Measurements from ENCODE around the gene PLEKHA5. TPM values are rescaled to one million over a fixed set of nuclear protein-coding genes. Genes with fewer than 3 reads are reported as not detected.
"Not testable (repeated sequence)": the region's sequence is repeated elsewhere in the genome, so short reads cannot be mapped to it uniquely, and the experiment has no call there.

The PLEKHA5 gene
- total and polyA plus RNA-seq, 7 donors: 7.0 to 32.6 (median 14.7) TPM

DNA sequence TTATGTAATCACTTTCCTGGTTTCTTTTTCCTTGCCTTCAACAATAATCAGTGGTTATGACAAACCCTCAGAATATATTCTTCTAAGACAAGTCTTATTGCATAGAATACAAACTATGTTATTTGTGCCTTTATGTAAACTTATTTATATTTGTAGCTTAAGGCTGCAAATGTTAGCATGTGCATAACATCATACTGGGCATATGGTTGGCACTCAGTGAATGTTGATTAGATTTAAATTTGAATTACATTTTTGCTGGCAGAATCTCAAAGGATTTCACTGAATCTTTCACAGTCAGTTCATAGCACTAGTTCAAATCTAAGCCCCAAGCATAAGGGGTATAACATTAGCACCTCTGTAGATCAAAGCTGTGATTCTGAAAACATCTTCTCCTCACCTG, 196.6 kb downstream of the PLEKHA5 start:
- Histone ChIP-seq H3K9me3 (no peaks in the 10 kb centered on the region), H3K4me3 (no peak overlapping the region), H3K4me1 (peaks cover 0 to 5% (median 0%) of the 10 kb centered on the region in 4 donors), H3K27ac (no peak overlapping the region), H3K27me3 (no peaks in the 10 kb centered on the region), H3K36me3 (peaks cover 0 to 4% (median 0%) of the 10 kb centered on the region in 4 donors)
- DNase-seq: no peak
- intact Hi-C loops (cut with DNase I): no loop called here
- TF ChIP-seq, protein P1, sequence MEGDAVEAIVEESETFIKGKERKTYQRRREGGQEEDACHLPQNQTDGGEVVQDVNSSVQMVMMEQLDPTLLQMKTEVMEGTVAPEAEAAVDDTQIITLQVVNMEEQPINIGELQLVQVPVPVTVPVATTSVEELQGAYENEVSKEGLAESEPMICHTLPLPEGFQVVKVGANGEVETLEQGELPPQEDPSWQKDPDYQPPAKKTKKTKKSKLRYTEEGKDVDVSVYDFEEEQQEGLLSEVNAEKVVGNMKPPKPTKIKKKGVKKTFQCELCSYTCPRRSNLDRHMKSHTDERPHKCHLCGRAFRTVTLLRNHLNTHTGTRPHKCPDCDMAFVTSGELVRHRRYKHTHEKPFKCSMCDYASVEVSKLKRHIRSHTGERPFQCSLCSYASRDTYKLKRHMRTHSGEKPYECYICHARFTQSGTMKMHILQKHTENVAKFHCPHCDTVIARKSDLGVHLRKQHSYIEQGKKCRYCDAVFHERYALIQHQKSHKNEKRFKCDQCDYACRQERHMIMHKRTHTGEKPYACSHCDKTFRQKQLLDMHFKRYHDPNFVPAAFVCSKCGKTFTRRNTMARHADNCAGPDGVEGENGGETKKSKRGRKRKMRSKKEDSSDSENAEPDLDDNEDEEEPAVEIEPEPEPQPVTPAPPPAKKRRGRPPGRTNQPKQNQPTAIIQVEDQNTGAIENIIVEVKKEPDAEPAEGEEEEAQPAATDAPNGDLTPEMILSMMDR (IDR thresholded peaks at IDR 0.05): no peak
- TF ChIP-seq POLR2A (IDR thresholded peaks at IDR 0.05) (no peak), POLR2AphosphoS5 (IDR thresholded peaks at IDR 0.05) (no peak), EP300 (IDR thresholded peaks at IDR 0.05) (no peak)

DNA sequence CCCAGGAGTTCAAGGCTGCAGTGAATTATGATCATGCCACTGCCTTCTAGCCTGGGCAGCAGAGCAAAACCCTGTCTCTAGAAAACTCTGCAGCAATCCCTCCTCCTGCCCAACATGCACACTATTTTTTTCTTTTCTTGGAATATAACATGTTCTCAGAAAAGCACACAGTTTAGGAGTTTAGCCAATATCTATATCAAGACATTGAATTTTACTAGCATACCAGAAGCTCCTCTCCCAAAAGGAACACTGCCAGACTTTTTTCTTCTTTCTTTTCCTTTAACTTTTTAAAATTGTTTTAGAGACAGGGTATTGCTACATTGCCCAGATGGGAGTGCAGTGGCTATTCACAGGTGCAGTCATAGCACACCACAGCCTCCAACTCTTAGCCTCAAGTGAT, 202.7 kb downstream of the PLEKHA5 start:
- TF ChIP-seq, protein P1 (IDR thresholded peaks at IDR 0.05): no peak
- DNase-seq: no peak
- no peaks in the 10 kb centered on the region for H3K4me1 ChIP-seq
- H3K9me3 ChIP-seq: no peaks in the 10 kb centered on the region
- H3K27me3 ChIP-seq: no peaks in the 10 kb centered on the region
- H3K36me3 ChIP-seq: peaks cover 0 to 11% (median 0%) of the 10 kb centered on the region in 4 donors
- H3K4me3 ChIP-seq: no peak overlapping the region
- H3K27ac ChIP-seq: no peak overlapping the region
- intact Hi-C loops (cut with DNase I): no loop called here

DNA sequence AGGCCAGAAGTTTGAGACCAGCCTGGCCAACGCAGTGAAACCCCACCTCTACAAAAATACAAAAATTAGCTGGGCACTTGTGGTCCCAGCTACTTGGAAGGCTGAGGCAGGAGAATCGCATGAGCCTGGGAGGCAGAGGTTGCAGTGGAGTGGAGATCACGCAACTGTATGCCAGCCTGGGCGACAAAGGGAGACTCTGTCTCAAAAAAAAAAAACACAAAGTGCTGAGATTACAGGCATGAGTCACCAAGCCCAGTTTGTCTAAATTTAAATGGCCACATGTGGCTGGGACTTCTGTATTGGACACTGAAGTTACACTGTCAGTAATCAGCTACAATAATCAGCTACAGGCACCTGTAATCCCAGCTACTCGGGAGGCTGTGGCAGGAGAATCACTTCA, 208.9 kb downstream of the PLEKHA5 start:
- no peaks in the 10 kb centered on the region for H3K27me3 ChIP-seq
- intact Hi-C loops (cut with DNase I): no loop called here
- TF ChIP-seq EP300 (IDR thresholded peaks at IDR 0.05): no peak
- no peak for TF ChIP-seq POLR2A (IDR thresholded peaks at IDR 0.05)
- TF ChIP-seq POLR2AphosphoS5 (IDR thresholded peaks at IDR 0.05): no peak
- TF ChIP-seq, protein P1 (IDR thresholded peaks at IDR 0.05): no peak
- H3K9me3 ChIP-seq: peaks cover 0 to 9% (median 1%) of the 10 kb centered on the region in 4 donors
- no peak overlapping the region for H3K4me3 ChIP-seq
- peaks cover 0 to 36% (median 12%) of the 10 kb centered on the region in 4 donors for H3K36me3 ChIP-seq
- H3K27ac ChIP-seq: no peak overlapping the region
- 93 to 99% methylated on average over 5 of the region's 5 CpGs for WGBS, 2 donors
- no peaks in the 10 kb centered on the region for H3K4me1 ChIP-seq
- no peak for DNase-seq

DNA sequence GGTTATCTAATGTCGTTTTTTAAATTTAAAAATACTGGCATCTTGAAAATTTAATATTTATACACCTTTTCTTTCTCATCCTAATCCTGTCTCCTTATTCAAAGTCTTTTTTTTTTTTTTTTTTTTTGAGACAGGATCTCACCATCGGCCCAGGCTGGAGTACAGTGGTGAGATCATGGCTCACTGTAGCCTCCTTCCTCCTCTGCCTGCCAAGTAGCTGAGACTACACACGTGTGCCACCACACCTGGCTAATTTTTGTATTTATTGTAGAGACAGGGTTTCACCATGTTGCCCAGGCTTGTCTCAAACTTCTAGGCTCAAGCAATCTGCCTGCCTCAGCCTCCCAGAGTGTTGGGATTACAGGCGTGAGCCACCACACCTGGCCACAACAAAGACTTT, 221.3 kb downstream of the PLEKHA5 start:
- H3K4me1 ChIP-seq; H3K27ac ChIP-seq; H3K4me3 ChIP-seq; H3K9me3 ChIP-seq; H3K27me3 ChIP-seq; DNase-seq; intact Hi-C loops (cut with DNase I): not testable (repeated sequence)
- peaks cover 0 to 52% (median 2%) of the 10 kb centered on the region in 4 donors for H3K36me3 ChIP-seq
- 76 to 86% methylated on average over 4 of the region's 4 CpGs for WGBS, 2 donors

DNA sequence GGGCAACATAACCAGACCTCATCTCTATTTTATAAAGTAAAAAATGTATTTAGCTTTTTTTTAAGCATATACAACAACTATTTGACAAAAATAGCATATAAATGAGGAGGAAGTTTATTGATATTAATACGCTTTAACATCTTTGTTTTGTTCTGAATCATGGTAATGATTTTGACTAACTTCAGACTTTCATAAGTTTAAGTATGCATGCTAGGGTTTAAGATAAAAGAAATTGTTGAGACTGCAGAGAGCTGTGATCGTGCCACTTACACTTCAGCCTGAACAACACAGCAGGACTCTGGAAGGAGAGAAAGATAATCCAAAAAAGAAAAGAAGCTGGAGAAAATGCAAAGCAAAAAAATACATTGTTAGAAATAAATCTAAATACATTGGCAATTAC, 221.8 kb downstream of the PLEKHA5 start:
- intact Hi-C loops (cut with DNase I): no loop called here
- no peak overlapping the region for H3K27ac ChIP-seq
- peaks cover 0 to 2% (median 0%) of the 10 kb centered on the region in 4 donors for H3K9me3 ChIP-seq
- 89 to 93% methylated on average over 2 of the region's 2 CpGs for WGBS, 2 donors
- H3K4me1 ChIP-seq: no peaks in the 10 kb centered on the region
- H3K4me3 ChIP-seq: no peak overlapping the region
- TF ChIP-seq, protein P1 (IDR thresholded peaks at IDR 0.05): no peak
- TF ChIP-seq POLR2AphosphoS5 (IDR thresholded peaks at IDR 0.05) (no peak), POLR2A (IDR thresholded peaks at IDR 0.05) (no peak), EP300 (IDR thresholded peaks at IDR 0.05) (no peak)
- peaks cover 0 to 56% (median 2%) of the 10 kb centered on the region in 4 donors for H3K36me3 ChIP-seq
- DNase-seq: no peak
- no peaks in the 10 kb centered on the region for H3K27me3 ChIP-seq

Data from sigmoid colon (tissue), 7 donors.